NCI-H774 (cell line): Measurements from ENCODE around the gene TIMP3.
"Not testable (repeated sequence)": the region's sequence is repeated elsewhere in the genome, so short reads cannot be mapped to it uniquely, and the experiment has no call there.

ENCODE experiments used
- DNase-seq: peaks from one replicate; lab custom pipeline; 2025; lab: John Stamatoyannopoulos, UW

The TIMP3 gene

GRCh38 chr22:32855045-32855756, 53.7 kb downstream of the TIMP3 start:
- no peak for DNase-seq

GRCh38 chr22:32858121-32858703, 56.7 kb downstream of the TIMP3 start:
- no peak for DNase-seq

- DNase-seq: no peak
Measured at GRCh38 chr22:32858957-32859356, 57.5 kb downstream of the TIMP3 start.

GRCh38 chr22:32859743-32860142, 58.2 kb downstream of the TIMP3 start:
- DNase-seq: no peak

GRCh38 chr22:32861330-32861729, 59.8 kb downstream of the TIMP3 start:
- no peak for DNase-seq

DNA sequence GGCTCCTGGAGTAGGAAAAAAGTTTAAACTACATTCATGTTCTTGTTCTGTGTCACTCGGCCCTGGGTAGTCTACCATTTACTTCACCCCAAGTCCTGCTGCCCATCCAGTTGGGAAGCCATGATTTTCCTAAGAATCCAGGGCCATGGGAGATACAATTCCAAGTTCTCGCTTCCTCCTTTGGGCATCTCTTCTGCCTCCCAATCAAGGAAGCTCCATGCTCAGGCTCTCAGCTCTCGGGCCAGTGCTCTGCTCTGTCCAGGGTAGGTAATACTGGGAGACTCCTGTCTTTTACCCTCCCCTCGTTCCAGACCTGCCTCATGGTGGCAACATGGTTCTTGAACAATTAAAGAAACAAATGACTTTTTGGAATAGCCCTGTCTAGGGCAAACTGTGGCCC, 60.6 kb downstream of the TIMP3 start:
- no peak for DNase-seq

- no peak for DNase-seq
Measured at GRCh38 chr22:32862936-32863661, 61.6 kb downstream of the TIMP3 start.

DNA sequence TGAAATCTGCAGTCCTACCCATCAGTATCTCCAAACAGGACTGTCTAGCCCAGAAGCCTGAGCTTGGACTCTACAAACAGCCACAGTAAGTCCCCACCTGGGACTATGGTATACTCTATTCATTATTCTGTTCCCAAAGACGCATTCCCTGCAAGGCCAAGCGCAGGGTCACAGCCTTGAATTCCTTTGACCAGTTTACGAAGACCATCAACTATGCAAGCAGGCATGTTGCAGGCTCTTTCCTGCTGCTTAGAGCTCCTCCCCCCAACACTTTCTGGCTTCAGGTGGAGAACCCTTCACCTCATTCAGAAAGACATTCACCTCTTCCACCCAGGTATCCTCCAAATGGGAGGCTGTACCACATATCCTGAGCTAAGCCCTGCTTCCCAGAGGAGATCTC, 62.5 kb downstream of the TIMP3 start:
- no peak for DNase-seq

GRCh38 chr22:32864596-32864995, 63.1 kb downstream of the TIMP3 start:
- no peak for DNase-seq

DNA sequence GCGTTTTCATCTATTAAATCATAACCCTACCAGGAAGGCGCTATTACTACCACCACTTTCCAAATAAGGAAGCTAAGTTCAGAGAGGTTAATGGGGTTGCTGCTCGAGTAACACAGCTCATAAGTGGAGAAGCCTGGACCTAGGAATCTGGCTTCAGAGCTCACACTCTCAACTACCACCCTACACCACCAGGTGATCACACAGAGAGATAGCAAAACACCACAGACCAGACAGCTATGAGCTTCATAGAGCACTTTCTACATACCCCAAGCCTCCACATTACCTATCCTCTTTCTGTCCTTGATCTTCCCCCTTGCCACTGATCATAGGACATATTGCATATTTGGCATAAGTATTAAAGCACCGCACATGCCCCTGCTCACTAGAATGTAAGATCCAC, 65.4 kb downstream of the TIMP3 start:
- no peak for DNase-seq

DNA sequence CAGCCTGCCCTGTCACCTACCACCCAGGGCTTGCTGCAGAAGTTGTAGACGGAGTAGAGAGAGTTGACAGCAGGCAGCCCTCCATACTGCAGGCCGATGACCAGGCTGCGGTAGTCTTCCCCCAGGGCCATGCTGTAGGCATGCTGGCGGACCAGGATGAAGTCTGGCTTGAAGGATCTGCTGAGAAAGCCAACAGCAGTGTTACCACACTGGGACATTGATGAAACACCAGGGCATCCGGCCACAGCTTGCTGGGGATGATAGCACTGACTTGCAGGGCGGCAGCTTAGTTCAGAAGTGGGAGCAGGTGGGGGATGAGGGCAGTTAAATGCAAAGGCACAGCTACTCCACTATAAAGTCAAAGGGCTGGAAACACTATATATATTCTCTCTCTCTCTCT, 67.4 kb downstream of the TIMP3 start:
- no peak for DNase-seq

- no peak for DNase-seq
Measured at GRCh38 chr22:32870474-32870873, 69.0 kb downstream of the TIMP3 start.

DNA sequence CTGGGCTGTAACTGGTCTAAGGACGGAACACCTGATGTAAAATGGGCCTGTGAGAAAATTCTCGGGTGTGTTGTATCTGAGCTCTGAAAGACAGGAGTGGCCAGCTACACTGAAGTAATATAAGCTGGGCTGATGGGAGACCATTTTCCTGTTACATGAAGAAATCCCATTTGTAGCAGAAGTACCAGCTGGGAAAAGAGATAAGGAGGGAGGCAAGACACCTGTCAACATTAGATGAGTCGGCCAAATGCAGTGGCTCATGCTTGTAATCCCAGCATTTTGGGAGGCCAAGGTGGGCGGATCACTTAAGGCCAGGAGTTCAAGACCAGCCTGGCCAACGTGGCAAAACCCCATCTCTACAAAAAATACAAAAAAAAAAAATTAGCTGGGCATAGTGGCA, 72.1 kb downstream of the TIMP3 start:
- DNase-seq: not testable (repeated sequence)

- DNase-seq: no peak
Measured at GRCh38 chr22:32874385-32874784, 72.9 kb downstream of the TIMP3 start.

DNA sequence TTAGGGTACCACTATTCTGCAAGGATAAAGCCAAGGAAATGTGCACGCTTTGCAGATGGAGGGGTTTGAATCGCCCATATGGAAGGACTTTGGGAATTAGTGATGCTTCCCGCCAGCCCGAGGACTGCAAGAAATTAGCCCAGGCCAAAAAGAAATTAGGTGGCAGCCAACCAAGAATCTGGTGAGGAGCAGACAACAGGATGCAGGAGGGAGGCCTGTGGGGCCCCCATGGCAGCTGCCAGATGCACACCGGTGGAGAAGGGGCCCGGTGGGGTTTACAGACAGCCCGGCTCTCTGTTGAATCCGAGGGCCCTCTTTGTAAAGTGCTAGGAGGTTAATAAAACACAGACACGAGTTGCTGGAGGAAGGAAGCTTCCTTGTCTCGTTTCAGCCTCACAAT, 73.5 kb downstream of the TIMP3 start:
- DNase-seq: no peak

- no peak for DNase-seq
Measured at GRCh38 chr22:32876516-32876915, 75.0 kb downstream of the TIMP3 start.

GRCh38 chr22:32877196-32877595, 75.7 kb downstream of the TIMP3 start:
- no peak for DNase-seq

DNA sequence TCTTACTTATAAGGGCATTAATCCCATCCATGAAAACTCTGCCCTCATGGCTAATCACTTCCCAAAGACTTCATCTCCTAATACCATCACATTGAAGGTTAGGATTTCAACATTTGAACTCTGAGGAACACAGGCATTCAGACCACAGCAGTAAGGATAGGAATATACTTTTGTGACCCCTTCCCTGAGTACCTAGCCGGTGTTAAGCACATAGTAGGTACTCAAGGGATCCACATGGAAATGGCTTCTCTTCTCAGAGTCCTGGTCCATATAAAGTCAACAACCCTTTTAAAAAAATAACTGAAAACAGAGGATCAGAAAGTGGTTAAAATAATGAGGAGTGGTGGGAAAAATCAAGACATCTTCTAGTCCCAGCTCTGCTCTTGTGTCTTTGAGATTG, 78.0 kb downstream of the TIMP3 start:
- no peak for DNase-seq

GRCh38 chr22:32880061-32880460, 78.6 kb downstream of the TIMP3 start:
- no peak for DNase-seq

- DNase-seq: no peak
Measured at GRCh38 chr22:32880505-32880892, 79.0 kb downstream of the TIMP3 start.

- DNase-seq: no peak
Measured at GRCh38 chr22:32880893-32881596, 79.5 kb downstream of the TIMP3 start.

- no peak for DNase-seq
Measured at GRCh38 chr22:32882360-32882755, 80.9 kb downstream of the TIMP3 start.
